Liver (tissue), 9 donors: ENCODE data around the gene SLC6A7. TPM values are rescaled to one million over a fixed set of nuclear protein-coding genes. Genes with fewer than 3 reads are reported as not detected.

Source experiments
- DNase-seq: peaks from one replicate; pipeline ENCODE4 v3.0.0-alpha.2; 2017; ENCODE audit warnings: low spot score
- H3K27ac ChIP-seq, 2 donors: one replicate each; pipeline ENCODE4 v1.7.0; 2013; ENCODE audit warnings: inconsistent platforms in 2 of 2, low read length in 2 of 2, control low read depth in 1 of 2, low read depth in 1 of 2, mild to moderate bottlenecking in 1 of 2
- H3K27me3 ChIP-seq, 4 donors: one replicate each; pipeline versions ENCODE4 v1.6.1 to v1.7.0; 2013; ENCODE audit warnings: low read length in 3 of 4, inconsistent platforms in 1 of 4, mild to moderate bottlenecking in 1 of 4, moderate library complexity in 1 of 4; ENCODE audit not compliant: control insufficient read depth in 4 of 4, insufficient read depth in 4 of 4
- H3K36me3 ChIP-seq, 4 donors: one replicate each; pipeline versions ENCODE4 v1.6.1 to v1.7.0; 2013; ENCODE audit warnings: low read length in 3 of 4, mild to moderate bottlenecking in 3 of 4, low read depth in 1 of 4, moderate library complexity in 1 of 4; ENCODE audit not compliant: control insufficient read depth in 4 of 4, insufficient read depth in 3 of 4
- H3K4me1 ChIP-seq, 4 donors: one replicate each; pipeline versions ENCODE4 v1.6.1 to v1.7.0; 2013; ENCODE audit warnings: low read length in 3 of 4, mild to moderate bottlenecking in 3 of 4, moderate library complexity in 1 of 4; ENCODE audit not compliant: control insufficient read depth in 4 of 4, insufficient read depth in 4 of 4
- H3K4me3 ChIP-seq, 3 donors: one replicate each; pipeline versions ENCODE4 v1.6.1 to v1.7.0; 2013; ENCODE audit warnings: low read length in 3 of 3, control low read depth in 1 of 3, low read depth in 1 of 3, mild to moderate bottlenecking in 1 of 3
- H3K9ac ChIP-seq, 2 donors: one replicate each; pipeline ENCODE4 v1.7.0; 2013; ENCODE audit warnings: low read length in 2 of 2, mild to moderate bottlenecking in 2 of 2, moderate library complexity in 2 of 2, control low read depth in 1 of 2, low read depth in 1 of 2
- H3K9me3 ChIP-seq, 4 donors: one replicate each; pipeline versions ENCODE4 v1.6.1 to v1.7.0; 2013; ENCODE audit warnings: low read length in 3 of 4; ENCODE audit not compliant: control insufficient read depth in 4 of 4
- ATF3 ChIP-seq: IDR thresholded peaks from 2 replicates; pipeline ENCODE4 v1.6.1; 2016; ENCODE audit warnings: antibody characterized with exemption
- FOXA2 ChIP-seq: IDR thresholded peaks from 2 replicates; pipeline ENCODE4 v1.6.1; 2016; ENCODE audit warnings: antibody characterized with exemption
- GABPA ChIP-seq, 2 donors: IDR thresholded peaks in 1 of 2; conservative IDR thresholded peaks in 1 of 2; 2 replicates each; pipeline ENCODE4 v1.6.1; 2016; ENCODE audit warnings: antibody characterized with exemption in 2 of 2, mild to moderate bottlenecking in 1 of 2, moderate library complexity in 1 of 2
- HNF4G ChIP-seq: IDR thresholded peaks from 2 replicates; pipeline ENCODE4 v1.6.1; 2016; ENCODE audit warnings: antibody characterized with exemption
- JUND ChIP-seq, 2 donors: IDR thresholded peaks; 2 replicates each; pipeline ENCODE4 v1.6.1; 2016; ENCODE audit warnings: antibody characterized with exemption in 2 of 2
- NR2F2 ChIP-seq: IDR thresholded peaks from 2 replicates; pipeline ENCODE4 v1.6.1; 2016; ENCODE audit warnings: antibody characterized with exemption
- RAD21 ChIP-seq, 2 donors: IDR thresholded peaks; 2 replicates each; pipeline ENCODE4 v1.6.1; 2016; ENCODE audit warnings: antibody characterized with exemption in 2 of 2, mild to moderate bottlenecking in 2 of 2
- SP1 ChIP-seq: IDR thresholded peaks from 2 replicates; pipeline ENCODE4 v1.6.1; 2018; ENCODE audit warnings: antibody characterized with exemption, mild to moderate bottlenecking
- TAF1 ChIP-seq: conservative IDR thresholded peaks from 2 replicates; pipeline ENCODE4 v1.6.1; 2016; ENCODE audit warnings: antibody characterized with exemption, mild to moderate bottlenecking
- YY1 ChIP-seq: IDR thresholded peaks from 2 replicates; pipeline ENCODE4 v1.6.1; 2016; ENCODE audit warnings: antibody characterized with exemption, mild to moderate bottlenecking
- WGBS: extraction: QIAGEN DNeasy Blood & Tissue Kit; methylation state at CpG from one replicate; pipeline ENCODE4 v1.1.7; 2013; 5-methylcytosine and 5-hydroxymethylcytosine counted together
- polyA plus RNA-seq, 2 donors: library from polyadenylated mRNA; stranded (reverse) in 1 of 2; unstranded in 1 of 2; fragments of 200-250 nt in 1 of 2; fragments of >200 nt in 1 of 2; fragmentation: Nextera tagmentation in 1 of 2; extraction: Ambion mirVana in 1 of 2; gene quantifications; one replicate each; pipeline versions ENCODE4 v1.2.1 to v1.2.3, GENCODE V29; 2013 to 2015
- total RNA-seq, 2 donors: library from RNA; depleted of rRNA; stranded (reverse); fragments of >200 nt; gene quantifications; one replicate each; pipeline ENCODE4 v1.2.3, GENCODE V29; 2014
- TF ChIP-seq, protein P1 (sequence below): IDR thresholded peaks from 2 replicates; pipeline ENCODE4 v1.6.1; 2016; ENCODE audit warnings: antibody characterized with exemption
- TF ChIP-seq, protein P2 (sequence below): fragments of 150-350 bp; IDR thresholded peaks from 2 replicates; pipeline ENCODE4 v1.5.1; 2017; ENCODE audit warnings: improper control_type of control experiment, low read depth, low read length; ENCODE audit not compliant: missing input control
- TF ChIP-seq, protein P3 (sequence below): IDR thresholded peaks from 2 replicates; pipeline ENCODE4 v1.6.1; 2016; ENCODE audit warnings: antibody characterized with exemption
- donor health status: healthy.
- donor health status: healthy.
- donor health status: healthy.
- donor health status: healthy.
- donor health status: healthy.

The SLC6A7 gene
- total and polyA plus RNA-seq, 4 donors, result not detected

- TF ChIP-seq, protein P1, sequence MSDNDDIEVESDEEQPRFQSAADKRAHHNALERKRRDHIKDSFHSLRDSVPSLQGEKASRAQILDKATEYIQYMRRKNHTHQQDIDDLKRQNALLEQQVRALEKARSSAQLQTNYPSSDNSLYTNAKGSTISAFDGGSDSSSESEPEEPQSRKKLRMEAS, result no peak
- TF ChIP-seq JUND (IDR thresholded peaks at IDR 0.05) (no peak), RAD21 (IDR thresholded peaks at IDR 0.05) (no peak)
These were observed 59.9 kb downstream of the SLC6A7 start (continued) for GRCh38 chr5:150249744-150250143.

DNA sequence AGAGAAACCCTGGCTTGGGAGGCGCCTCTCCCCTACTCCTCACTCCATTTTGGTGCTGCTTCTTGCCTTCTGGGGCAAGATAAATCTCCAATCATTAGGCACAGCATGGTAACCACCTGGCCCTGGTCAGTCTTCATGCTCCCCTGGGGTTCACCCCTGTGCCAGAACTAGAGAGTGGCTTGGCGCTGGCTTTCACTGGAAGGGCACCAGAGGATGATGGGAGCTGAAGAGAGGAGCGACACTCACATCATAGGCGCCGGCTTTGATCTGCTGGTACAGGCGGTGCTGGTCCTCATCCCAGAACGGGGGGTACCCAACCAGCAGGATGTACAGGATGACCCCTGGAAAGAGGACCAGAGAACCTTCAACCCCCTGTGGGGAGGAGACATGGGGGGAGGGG lies 61.6 kb downstream of the SLC6A7 start:
- no peak for DNase-seq
- H3K4me1 ChIP-seq, result no peaks in the 10 kb centered on the region
- no peak overlapping the region for H3K4me3 ChIP-seq
- no peaks in the 10 kb centered on the region for H3K36me3 ChIP-seq
- no peaks in the 10 kb centered on the region for H3K9me3 ChIP-seq
- H3K9ac ChIP-seq, result no peak overlapping the region
- H3K27me3 ChIP-seq, result no peaks in the 10 kb centered on the region
- TF ChIP-seq, protein P2, sequence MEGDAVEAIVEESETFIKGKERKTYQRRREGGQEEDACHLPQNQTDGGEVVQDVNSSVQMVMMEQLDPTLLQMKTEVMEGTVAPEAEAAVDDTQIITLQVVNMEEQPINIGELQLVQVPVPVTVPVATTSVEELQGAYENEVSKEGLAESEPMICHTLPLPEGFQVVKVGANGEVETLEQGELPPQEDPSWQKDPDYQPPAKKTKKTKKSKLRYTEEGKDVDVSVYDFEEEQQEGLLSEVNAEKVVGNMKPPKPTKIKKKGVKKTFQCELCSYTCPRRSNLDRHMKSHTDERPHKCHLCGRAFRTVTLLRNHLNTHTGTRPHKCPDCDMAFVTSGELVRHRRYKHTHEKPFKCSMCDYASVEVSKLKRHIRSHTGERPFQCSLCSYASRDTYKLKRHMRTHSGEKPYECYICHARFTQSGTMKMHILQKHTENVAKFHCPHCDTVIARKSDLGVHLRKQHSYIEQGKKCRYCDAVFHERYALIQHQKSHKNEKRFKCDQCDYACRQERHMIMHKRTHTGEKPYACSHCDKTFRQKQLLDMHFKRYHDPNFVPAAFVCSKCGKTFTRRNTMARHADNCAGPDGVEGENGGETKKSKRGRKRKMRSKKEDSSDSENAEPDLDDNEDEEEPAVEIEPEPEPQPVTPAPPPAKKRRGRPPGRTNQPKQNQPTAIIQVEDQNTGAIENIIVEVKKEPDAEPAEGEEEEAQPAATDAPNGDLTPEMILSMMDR, result no peak
- TF ChIP-seq YY1, result no peak
- no peak for TF ChIP-seq FOXA2
- no peak for TF ChIP-seq NR2F2
- no peak for TF ChIP-seq HNF4G
- no peak for TF ChIP-seq TAF1
- TF ChIP-seq, protein P1, result no peak
- TF ChIP-seq SP1, result no peak
- H3K27ac ChIP-seq, result no peak overlapping the region
- 95% methylated on average over 7 of the region's 7 CpGs for whole genome bisulfite sequencing

DNA sequence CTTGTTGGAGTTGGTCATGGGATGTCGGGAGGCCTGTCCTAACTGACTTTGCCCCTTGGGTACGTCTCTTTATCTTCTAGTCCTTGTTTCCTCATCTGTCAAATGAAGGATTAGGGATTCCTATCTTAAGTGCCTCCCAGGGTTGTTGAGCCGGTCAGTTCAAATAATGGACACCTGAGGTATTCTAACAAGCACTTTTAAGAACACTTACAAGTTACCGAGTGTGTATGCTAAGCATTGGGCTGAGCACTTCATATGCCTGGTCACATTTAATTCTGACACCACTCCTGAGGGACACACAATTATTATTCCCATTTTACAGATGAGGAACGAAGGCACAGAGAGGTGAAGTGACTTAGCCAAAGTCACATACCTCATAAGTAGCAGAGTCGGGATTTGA lies 62.6 kb downstream of the SLC6A7 start:
- 88% methylated on average over 6 of the region's 6 CpGs for WGBS
- Histone ChIP-seq H3K4me3 (no peak overlapping the region), H3K4me1 (no peaks in the 10 kb centered on the region), H3K36me3 (no peaks in the 10 kb centered on the region), H3K9ac (no peak overlapping the region), H3K27me3 (no peaks in the 10 kb centered on the region), H3K27ac (no peak overlapping the region), H3K9me3 (no peaks in the 10 kb centered on the region)
- TF ChIP-seq GABPA (IDR thresholded peaks at IDR 0.05 in 1 of 2, conservative IDR thresholded peaks at IDR 0.05 in 1 of 2) (no peak), NR2F2 (no peak), ATF3 (no peak), HNF4G (no peak), YY1 (no peak)
- TF ChIP-seq, protein P3, sequence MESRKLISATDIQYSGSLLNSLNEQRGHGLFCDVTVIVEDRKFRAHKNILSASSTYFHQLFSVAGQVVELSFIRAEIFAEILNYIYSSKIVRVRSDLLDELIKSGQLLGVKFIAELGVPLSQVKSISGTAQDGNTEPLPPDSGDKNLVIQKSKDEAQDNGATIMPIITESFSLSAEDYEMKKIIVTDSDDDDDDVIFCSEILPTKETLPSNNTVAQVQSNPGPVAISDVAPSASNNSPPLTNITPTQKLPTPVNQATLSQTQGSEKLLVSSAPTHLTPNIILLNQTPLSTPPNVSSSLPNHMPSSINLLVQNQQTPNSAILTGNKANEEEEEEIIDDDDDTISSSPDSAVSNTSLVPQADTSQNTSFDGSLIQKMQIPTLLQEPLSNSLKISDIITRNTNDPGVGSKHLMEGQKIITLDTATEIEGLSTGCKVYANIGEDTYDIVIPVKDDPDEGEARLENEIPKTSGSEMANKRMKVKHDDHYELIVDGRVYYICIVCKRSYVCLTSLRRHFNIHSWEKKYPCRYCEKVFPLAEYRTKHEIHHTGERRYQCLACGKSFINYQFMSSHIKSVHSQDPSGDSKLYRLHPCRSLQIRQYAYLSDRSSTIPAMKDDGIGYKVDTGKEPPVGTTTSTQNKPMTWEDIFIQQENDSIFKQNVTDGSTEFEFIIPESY, result no peak
- TF ChIP-seq, protein P1, result no peak
- no peak for DNase-seq
